Adipocyte (in vitro differentiated cells): ENCODE data around the gene ZNF574.

Experiments
- DNase-seq: peaks from one replicate; pipeline ENCODE4 v3.0.0-alpha.2; 2015; ENCODE audit warnings: low read depth
- H3K27me3 ChIP-seq: replicated peaks from 2 replicates; pipeline ENCODE4 v1.7.0; 2013; ENCODE audit warnings: mild to moderate bottlenecking, low read length, moderate library complexity; ENCODE audit not compliant: control insufficient read depth, insufficient read depth
- H3K36me3 ChIP-seq: 2 replicates; pipeline ENCODE4 v1.7.0; 2013; ENCODE audit warnings: low read length, mild to moderate bottlenecking, moderate library complexity; ENCODE audit not compliant: control insufficient read depth, insufficient read depth, severe bottlenecking
- H3K4me1 ChIP-seq: 2 replicates; pipeline ENCODE4 v1.7.0; 2013; ENCODE audit warnings: mild to moderate bottlenecking, low read length, moderate library complexity; ENCODE audit not compliant: control insufficient read depth, insufficient read depth
- H3K4me3 ChIP-seq: 2 replicates; pipeline ENCODE4 v1.7.0; 2013; ENCODE audit warnings: mild to moderate bottlenecking, low read length, moderate library complexity
- H3K9ac ChIP-seq: 2 replicates; pipeline ENCODE4 v1.7.0; 2013; ENCODE audit warnings: mild to moderate bottlenecking, low read length, moderate library complexity
- H3K9me3 ChIP-seq: 2 replicates; pipeline ENCODE4 v1.7.0; 2013; ENCODE audit warnings: mild to moderate bottlenecking, low read length, moderate library complexity; ENCODE audit not compliant: control insufficient read depth

Gene ZNF574

GRCh38 chr19:42110658-42111057 is 34.7 kb downstream of the ZNF574 start:
- Histone ChIP-seq H3K4me3 (no peak overlapping the region), H3K9ac (no peak overlapping the region), H3K9me3 (no peaks in the 10 kb centered on the region), H3K36me3 (no peaks in the 10 kb centered on the region), H3K27me3 (no peaks in the 10 kb centered on the region), H3K4me1 (peaks cover 39% of the 10 kb centered on the region)
- no peak for DNase-seq

- H3K4me3 ChIP-seq = no peak overlapping the region
- no peaks in the 10 kb centered on the region for H3K36me3 ChIP-seq
- DNase-seq = no peak
- H3K4me1 ChIP-seq = peaks cover 39% of the 10 kb centered on the region
- no peaks in the 10 kb centered on the region for H3K27me3 ChIP-seq
- H3K9me3 ChIP-seq = no peaks in the 10 kb centered on the region
- no peak overlapping the region for H3K9ac ChIP-seq
Measured at GRCh38 chr19:42111384-42111783, 35.4 kb downstream of the ZNF574 start.

GRCh38 chr19:42111811-42112210 is 35.8 kb downstream of the ZNF574 start:
- no peaks in the 10 kb centered on the region for H3K27me3 ChIP-seq
- H3K9ac ChIP-seq = no peak overlapping the region
- no peak overlapping the region for H3K4me3 ChIP-seq
- H3K4me1 ChIP-seq = peaks cover 39% of the 10 kb centered on the region
- no peak for DNase-seq
- H3K9me3 ChIP-seq = no peaks in the 10 kb centered on the region
- H3K36me3 ChIP-seq = no peaks in the 10 kb centered on the region

GRCh38 chr19:42113641-42114348 is 37.8 kb downstream of the ZNF574 start:
- peak; percentile 91 for DNase-seq
- peak overlapping the region; percentile 70 for H3K9ac ChIP-seq
- H3K4me1 ChIP-seq = peaks cover 36% of the 10 kb centered on the region

GRCh38 chr19:42114412-42114811 is 38.4 kb downstream of the ZNF574 start:
- peaks cover 34% of the 10 kb centered on the region for H3K4me1 ChIP-seq
- peak overlapping the region; percentile 44 for H3K9ac ChIP-seq
- H3K36me3 ChIP-seq = no peaks in the 10 kb centered on the region
- peak overlapping the region; percentile 3 for H3K4me3 ChIP-seq
- DNase-seq = no peak
- no peaks in the 10 kb centered on the region for H3K27me3 ChIP-seq
- H3K9me3 ChIP-seq = no peaks in the 10 kb centered on the region

More at GRCh38 chr19:42113641-42114348, 37.8 kb downstream of the ZNF574 start:
- Histone ChIP-seq H3K27me3 (no peaks in the 10 kb centered on the region), H3K9me3 (no peaks in the 10 kb centered on the region), H3K36me3 (no peaks in the 10 kb centered on the region), H3K4me3 (peak overlapping the region; percentile 3)

GRCh38 chr19:42115219-42115618 is 39.3 kb downstream of the ZNF574 start:
- H3K4me1 ChIP-seq = peaks cover 34% of the 10 kb centered on the region
- no peaks in the 10 kb centered on the region for H3K9me3 ChIP-seq
- no peaks in the 10 kb centered on the region for H3K27me3 ChIP-seq
- no peak overlapping the region for H3K9ac ChIP-seq
- H3K4me3 ChIP-seq = no peak overlapping the region
- DNase-seq = no peak
- H3K36me3 ChIP-seq = no peaks in the 10 kb centered on the region

GRCh38 chr19:42115705-42116104 is 39.7 kb downstream of the ZNF574 start:
- H3K9me3 ChIP-seq = no peaks in the 10 kb centered on the region
- H3K36me3 ChIP-seq = no peaks in the 10 kb centered on the region
- no peak overlapping the region for H3K4me3 ChIP-seq
- no peaks in the 10 kb centered on the region for H3K27me3 ChIP-seq
- no peak for DNase-seq
- no peak overlapping the region for H3K9ac ChIP-seq
- peaks cover 34% of the 10 kb centered on the region for H3K4me1 ChIP-seq

- Histone ChIP-seq H3K9me3 (no peaks in the 10 kb centered on the region), H3K9ac (no peak overlapping the region), H3K27me3 (no peaks in the 10 kb centered on the region), H3K36me3 (no peaks in the 10 kb centered on the region), H3K4me1 (peaks cover 38% of the 10 kb centered on the region), H3K4me3 (no peak overlapping the region)
- no peak for DNase-seq
Measured at GRCh38 chr19:42116308-42117075, 40.5 kb downstream of the ZNF574 start.

- DNase-seq = no peak
Measured at GRCh38 chr19:42117076-42117475, 41.1 kb downstream of the ZNF574 start.

GRCh38 chr19:42120276-42120980 is 44.5 kb downstream of the ZNF574 start:
- H3K9me3 ChIP-seq = no peaks in the 10 kb centered on the region
- no peaks in the 10 kb centered on the region for H3K27me3 ChIP-seq
- no peak for DNase-seq
- no peak overlapping the region for H3K9ac ChIP-seq
- H3K4me1 ChIP-seq = peaks cover 13% of the 10 kb centered on the region
- no peaks in the 10 kb centered on the region for H3K36me3 ChIP-seq
- H3K4me3 ChIP-seq = no peak overlapping the region

More at GRCh38 chr19:42117076-42117475, 41.1 kb downstream of the ZNF574 start:
- Histone ChIP-seq H3K9me3 (no peaks in the 10 kb centered on the region), H3K4me1 (peaks cover 37% of the 10 kb centered on the region), H3K4me3 (no peak overlapping the region), H3K36me3 (no peaks in the 10 kb centered on the region), H3K9ac (no peak overlapping the region), H3K27me3 (no peaks in the 10 kb centered on the region)

GRCh38 chr19:42121036-42121621 is 45.2 kb downstream of the ZNF574 start:
- Histone ChIP-seq H3K9me3 (no peaks in the 10 kb centered on the region), H3K4me1 (peaks cover 13% of the 10 kb centered on the region), H3K27me3 (no peaks in the 10 kb centered on the region), H3K9ac (no peak overlapping the region), H3K4me3 (no peak overlapping the region), H3K36me3 (no peaks in the 10 kb centered on the region)
- no peak for DNase-seq
